Measurements from ENCODE around the gene CD79A.

- no peak for TF ChIP-seq EZH2 (IDR thresholded peaks at IDR 0.05)
- TF ChIP-seq MAX (IDR thresholded peaks at IDR 0.05): no peak
- peak in 2 of 3 experiments; percentile 37 to 42; a peak in 3 of 6 replicates for TF ChIP-seq CTCF (IDR thresholded peaks at IDR 0.05 in 2 of 3, conservative IDR thresholded peaks at IDR 0.05 in 1 of 3; ENCODE audit: borderline replicate concordance in 1 of 3, insufficient read depth in 1 of 3, low read depth in 2 of 3, low read length in 2 of 3)
- TF ChIP-seq POLR2A (IDR thresholded peaks at IDR 0.05; ENCODE audit: borderline replicate concordance, extremely low read depth, insufficient read depth, insufficient read length): no peak
- no peak for TF ChIP-seq SIN3A (IDR thresholded peaks at IDR 0.05; ENCODE audit: low read depth)
- no peak for TF ChIP-seq TCF7L2 (IDR thresholded peaks at IDR 0.05; ENCODE audit: borderline replicate concordance, extremely low read depth, insufficient read depth, insufficient read length)
- no peak for TF ChIP-seq EGR1 (IDR thresholded peaks at IDR 0.05; ENCODE audit: low read depth)
- no peak for TF ChIP-seq REST (IDR thresholded peaks at IDR 0.05; ENCODE audit: low read depth)
- TF ChIP-seq RAD21 (IDR thresholded peaks at IDR 0.05; ENCODE audit: low read depth): no peak
Measured at GRCh38 chr19:41893899-41894298, 16.8 kb downstream of the CD79A start.

Data from HCT116 (cell line).